Suprapubic skin (tissue), 4 donors: ENCODE results near the gene RNASEL.

Source experiments
- POLR2A ChIP-seq, 2 donors: fragments of 450-650 bp; IDR thresholded peaks; one replicate each; pipeline ENCODE4 v1.6.1; 2017; ENCODE audit warnings: antibody characterized with exemption in 2 of 2, mild to moderate bottlenecking in 2 of 2, moderate library complexity in 2 of 2
- POLR2AphosphoS5 ChIP-seq, 3 donors: sonication (generic); formaldehyde crosslinking; IDR thresholded peaks; one replicate each; pipeline ENCODE4 v1.6.1; 2017; ENCODE audit warnings: antibody characterized with exemption in 3 of 3
- TF ChIP-seq, protein P1 (sequence below), 2 donors: fragments of 200-600 bp in 1 of 2; fragments of 450-650 bp in 1 of 2; sonication (generic) in 1 of 2; IDR thresholded peaks; one replicate each; pipeline ENCODE4 v1.5.1; 2016 to 2019; ENCODE audit warnings: antibody characterized with exemption in 2 of 2, mild to moderate bottlenecking in 1 of 2, moderate library complexity in 1 of 2

DNA sequence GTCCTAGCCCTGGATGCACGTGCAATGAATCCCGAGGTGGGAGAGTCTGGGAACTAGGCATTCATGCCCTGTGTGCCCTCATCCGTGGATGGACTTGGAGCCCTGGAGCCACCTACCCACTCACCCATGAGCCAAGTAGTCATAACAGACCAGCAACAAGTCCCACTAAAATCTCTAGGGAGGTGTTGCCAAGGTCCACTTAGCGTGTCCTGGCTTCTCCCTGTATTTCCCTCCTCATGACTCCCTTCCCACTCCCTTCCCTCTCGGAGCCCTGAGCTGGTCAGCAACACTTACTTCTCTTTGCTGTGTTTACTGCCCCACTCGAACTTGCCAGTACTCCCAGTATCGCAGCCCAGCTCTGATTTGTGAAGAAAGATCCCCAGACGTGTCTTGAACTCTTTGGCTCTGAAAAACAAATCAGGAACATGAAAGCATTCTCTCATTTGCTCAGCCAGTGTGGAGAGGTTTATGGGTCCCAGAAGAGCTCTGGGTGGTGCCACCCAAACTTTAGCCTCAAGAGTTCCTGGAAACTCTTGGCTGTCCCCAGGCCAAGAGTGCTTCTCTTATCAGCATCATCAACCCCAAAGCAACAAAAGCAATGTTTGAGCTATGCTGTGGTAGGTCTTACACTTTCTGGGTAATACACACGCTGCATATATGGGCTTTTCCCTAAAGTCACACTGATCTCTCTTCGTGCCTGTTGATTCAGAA is 14.0 kb upstream of the RNASEL start:
- TF ChIP-seq POLR2AphosphoS5 (IDR thresholded peaks at IDR 0.05), result no peak
- TF ChIP-seq, protein P1, sequence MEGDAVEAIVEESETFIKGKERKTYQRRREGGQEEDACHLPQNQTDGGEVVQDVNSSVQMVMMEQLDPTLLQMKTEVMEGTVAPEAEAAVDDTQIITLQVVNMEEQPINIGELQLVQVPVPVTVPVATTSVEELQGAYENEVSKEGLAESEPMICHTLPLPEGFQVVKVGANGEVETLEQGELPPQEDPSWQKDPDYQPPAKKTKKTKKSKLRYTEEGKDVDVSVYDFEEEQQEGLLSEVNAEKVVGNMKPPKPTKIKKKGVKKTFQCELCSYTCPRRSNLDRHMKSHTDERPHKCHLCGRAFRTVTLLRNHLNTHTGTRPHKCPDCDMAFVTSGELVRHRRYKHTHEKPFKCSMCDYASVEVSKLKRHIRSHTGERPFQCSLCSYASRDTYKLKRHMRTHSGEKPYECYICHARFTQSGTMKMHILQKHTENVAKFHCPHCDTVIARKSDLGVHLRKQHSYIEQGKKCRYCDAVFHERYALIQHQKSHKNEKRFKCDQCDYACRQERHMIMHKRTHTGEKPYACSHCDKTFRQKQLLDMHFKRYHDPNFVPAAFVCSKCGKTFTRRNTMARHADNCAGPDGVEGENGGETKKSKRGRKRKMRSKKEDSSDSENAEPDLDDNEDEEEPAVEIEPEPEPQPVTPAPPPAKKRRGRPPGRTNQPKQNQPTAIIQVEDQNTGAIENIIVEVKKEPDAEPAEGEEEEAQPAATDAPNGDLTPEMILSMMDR (IDR thresholded peaks at IDR 0.05), result no peak
- no peak for TF ChIP-seq POLR2A (IDR thresholded peaks at IDR 0.05)
